Stimulated activated naive B cell treated with anti-CD40 and anti-IgM and Interleukin-4, amounts not matched to agents 10 μg/mL and 1 μg/mL and 100 μg/mL, for 72 hours (primary cell): ENCODE results near the gene NXPE3.
A peak's percentile ranks its signal among the peaks of the same experiment; 100 is the strongest.

ENCODE experiments used
- ATAC-seq, 2 donors: fragments of 150-1000 bp; cut with Tn5 transposase; replicated peaks; 2 replicates each; pipeline ENCODE4 v1.10.0; 2021; ENCODE audit warnings: moderate library complexity in 1 of 2
- DNase-seq: peaks from one replicate; pipeline ENCODE4 v3.0.0; 2021
- H3K27ac Mint-ChIP-seq: one replicate; pipeline ENCODE4 v1.8.0; 2022; ENCODE audit warnings: mild to moderate bottlenecking, mixed read lengths
- H3K27me3 Mint-ChIP-seq, 2 donors: one replicate each; pipeline ENCODE4 v1.8.0; 2022; ENCODE audit warnings: mixed read lengths in 2 of 2
- H3K36me3 Mint-ChIP-seq, 2 donors: one replicate each; pipeline ENCODE4 v1.8.0; 2022; ENCODE audit warnings: mixed read lengths in 2 of 2, mild to moderate bottlenecking in 1 of 2
- H3K4me1 Mint-ChIP-seq, 2 donors: one replicate each; pipeline ENCODE4 v1.8.0; 2022; ENCODE audit warnings: mixed read lengths in 2 of 2, mild to moderate bottlenecking in 1 of 2
- H3K4me3 Mint-ChIP-seq, 2 donors: one replicate each; pipeline ENCODE4 v1.8.0; 2022; ENCODE audit warnings: mild to moderate bottlenecking in 2 of 2, mixed read lengths in 2 of 2, moderate library complexity in 1 of 2
- H3K9me3 Mint-ChIP-seq, 2 donors: one replicate each; pipeline ENCODE4 v1.8.0; 2022; ENCODE audit warnings: mixed read lengths in 2 of 2, mild to moderate bottlenecking in 1 of 2

Gene NXPE3

DNA sequence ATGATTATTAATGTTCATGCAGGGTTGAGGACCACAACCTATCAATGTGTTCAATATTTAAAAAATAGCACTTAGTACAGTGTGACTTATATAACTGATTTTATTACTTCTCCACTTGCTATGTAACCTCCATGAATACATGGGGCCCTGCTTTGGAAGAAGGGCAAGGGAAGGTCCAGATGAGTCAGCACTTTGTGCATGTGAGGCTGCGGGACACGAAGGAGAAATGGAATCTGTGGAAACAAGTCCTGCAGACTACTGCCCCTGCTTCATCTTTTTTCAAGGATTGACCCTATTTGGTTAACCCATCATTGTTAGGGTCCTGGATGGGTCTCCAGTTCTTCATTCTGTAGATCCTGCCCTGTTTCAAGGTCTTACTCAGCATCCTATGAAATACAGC lies 1.6 kb downstream of the NXPE3 start:
- H3K9me3 Mint-ChIP-seq = no peaks in the 10 kb centered on the region
- peaks cover 17 to 24% of the 10 kb centered on the region in 2 donors for H3K4me1 Mint-ChIP-seq
- H3K36me3 Mint-ChIP-seq = peaks cover 20 to 21% of the 10 kb centered on the region in 2 donors
- H3K27ac Mint-ChIP-seq = no peak overlapping the region
- H3K4me3 Mint-ChIP-seq = no peak overlapping the region
- no peaks in the 10 kb centered on the region for H3K27me3 Mint-ChIP-seq
- DNase-seq = no peak
- ATAC-seq = no peak

DNA sequence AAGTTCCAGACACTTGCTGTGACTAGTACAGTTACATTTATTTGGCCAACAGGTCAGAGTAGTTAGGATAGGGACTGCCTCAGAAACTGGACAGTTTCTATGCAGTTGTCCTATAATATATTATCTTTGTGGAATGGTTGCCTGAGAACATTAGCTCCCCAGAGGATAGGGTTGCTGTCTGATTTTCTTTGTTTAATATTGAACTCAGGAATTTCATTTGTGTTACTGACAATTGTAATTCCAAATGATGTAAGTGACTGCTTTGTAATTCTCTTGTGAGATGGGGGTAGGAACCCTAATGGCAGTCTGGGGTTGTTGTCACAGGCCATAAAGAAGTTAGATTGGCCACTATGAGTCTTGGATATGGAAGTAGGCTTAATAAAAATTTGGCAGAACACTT lies 2.2 kb downstream of the NXPE3 start:
- no peak for ATAC-seq
- H3K27me3 Mint-ChIP-seq = no peaks in the 10 kb centered on the region
- H3K4me1 Mint-ChIP-seq = peaks cover 17 to 24% of the 10 kb centered on the region in 2 donors
- no peak for DNase-seq
- H3K27ac Mint-ChIP-seq = no peak overlapping the region
- no peak overlapping the region for H3K4me3 Mint-ChIP-seq
- no peaks in the 10 kb centered on the region for H3K9me3 Mint-ChIP-seq
- peaks cover 22 to 26% of the 10 kb centered on the region in 2 donors for H3K36me3 Mint-ChIP-seq

DNA sequence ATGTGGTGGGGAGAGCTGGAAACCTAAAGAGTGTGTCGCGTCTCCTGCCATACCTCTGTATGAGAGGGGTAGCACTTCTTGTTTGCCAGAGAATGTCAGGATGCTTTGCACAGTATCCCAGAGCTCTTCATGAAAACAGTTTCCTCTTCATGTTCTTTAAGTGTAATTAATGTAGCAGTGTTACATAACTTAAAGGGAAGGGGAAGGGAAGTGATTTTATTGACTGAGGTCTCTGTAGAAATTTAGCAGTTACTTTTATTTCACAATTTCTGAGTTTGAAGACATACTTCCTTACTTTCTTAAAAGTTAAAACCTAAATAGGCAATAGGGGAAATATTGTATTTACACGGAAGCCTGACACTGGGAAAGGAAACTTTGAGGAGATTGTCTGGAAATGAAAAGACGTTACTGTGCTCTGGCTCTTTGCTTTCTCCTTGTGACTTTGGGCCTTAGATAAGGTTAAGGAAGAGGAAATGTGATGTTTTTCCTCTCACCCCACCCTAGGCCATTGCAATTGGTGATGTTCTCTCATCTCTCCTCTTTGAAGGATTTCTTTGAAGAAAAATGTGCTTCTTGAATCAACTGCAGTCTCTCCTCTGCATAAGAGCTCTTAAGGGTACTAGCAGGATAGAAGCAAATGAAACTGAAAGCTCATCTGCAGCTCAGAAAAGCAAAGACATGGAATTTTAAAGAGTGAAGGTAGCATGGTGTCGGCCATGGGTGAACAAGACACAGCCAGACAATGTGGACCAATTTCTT lies 6.0 kb downstream of the NXPE3 start:
- Mint-ChIP-seq H3K4me1 (peaks cover 6 to 8% of the 10 kb centered on the region in 2 donors), H3K27ac (no peak overlapping the region), H3K27me3 (no peaks in the 10 kb centered on the region), H3K36me3 (peaks cover 42 to 63% of the 10 kb centered on the region in 2 donors), H3K9me3 (no peaks in the 10 kb centered on the region), H3K4me3 (no peak overlapping the region)
- ATAC-seq = no peak
- no peak for DNase-seq

DNA sequence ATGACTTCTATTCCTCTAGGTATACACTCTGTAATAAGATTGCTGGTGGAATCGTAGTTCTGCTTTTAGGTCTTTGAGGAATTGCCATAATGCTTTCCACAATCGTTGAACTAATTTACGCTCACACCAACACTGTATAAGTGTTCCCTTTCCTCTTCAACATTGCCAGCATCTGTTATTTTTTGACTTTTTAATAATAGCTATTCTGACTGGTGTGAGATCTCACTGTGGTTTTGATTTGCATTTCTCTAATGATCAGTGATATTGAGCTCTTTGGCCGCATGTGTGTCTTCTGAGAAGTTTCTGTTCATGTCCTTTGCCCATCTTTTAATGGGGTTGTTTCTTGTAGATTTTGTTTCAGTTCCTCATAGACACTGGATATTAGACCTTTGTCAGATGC lies 12.8 kb downstream of the NXPE3 start:
- DNase-seq = peak; percentile 21
- Mint-ChIP-seq H3K36me3 (peaks cover 58 to 83% of the 10 kb centered on the region in 2 donors), H3K9me3 (peaks cover 4% of the 10 kb centered on the region in 2 donors), H3K4me3 (peak overlapping the region; percentile 1 to 15), H3K27ac (peak overlapping the region; percentile 33), H3K27me3 (no peaks in the 10 kb centered on the region), H3K4me1 (peaks cover 25 to 45% of the 10 kb centered on the region in 2 donors)
- ATAC-seq = peak; percentile 95 to 98

DNA sequence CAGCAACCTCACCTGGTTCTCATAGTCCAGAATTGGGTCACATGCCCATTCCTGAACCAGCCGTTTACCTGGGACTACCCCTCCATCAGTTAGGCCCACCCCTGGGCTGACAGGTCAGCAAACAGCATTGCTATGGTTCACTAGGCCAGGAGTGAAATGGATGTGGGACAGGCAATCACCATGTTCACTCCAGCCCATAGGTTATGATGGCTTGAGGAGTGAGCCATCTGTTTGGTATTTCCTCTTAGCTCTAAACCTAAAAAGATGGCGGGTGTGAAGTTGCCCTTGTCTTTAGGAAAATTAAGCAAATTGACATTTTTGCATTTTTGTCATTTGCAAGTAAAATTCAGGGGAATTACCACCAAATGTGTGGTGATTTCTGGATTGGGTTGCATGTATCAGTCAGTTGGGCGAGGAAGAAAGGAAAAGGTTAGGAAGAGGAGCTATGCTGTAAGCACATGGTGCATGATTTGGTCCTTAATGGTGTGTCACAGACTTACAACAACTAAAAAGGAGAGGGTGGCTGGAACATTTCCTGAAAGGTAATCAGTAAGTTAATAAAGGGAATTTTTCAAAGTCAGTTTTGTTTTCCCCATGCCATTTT lies 17.2 kb downstream of the NXPE3 start:
- Mint-ChIP-seq H3K4me1 (peaks cover 22 to 50% of the 10 kb centered on the region in 2 donors), H3K36me3 (peaks cover 37 to 60% of the 10 kb centered on the region in 2 donors)
- no peak for ATAC-seq

DNA sequence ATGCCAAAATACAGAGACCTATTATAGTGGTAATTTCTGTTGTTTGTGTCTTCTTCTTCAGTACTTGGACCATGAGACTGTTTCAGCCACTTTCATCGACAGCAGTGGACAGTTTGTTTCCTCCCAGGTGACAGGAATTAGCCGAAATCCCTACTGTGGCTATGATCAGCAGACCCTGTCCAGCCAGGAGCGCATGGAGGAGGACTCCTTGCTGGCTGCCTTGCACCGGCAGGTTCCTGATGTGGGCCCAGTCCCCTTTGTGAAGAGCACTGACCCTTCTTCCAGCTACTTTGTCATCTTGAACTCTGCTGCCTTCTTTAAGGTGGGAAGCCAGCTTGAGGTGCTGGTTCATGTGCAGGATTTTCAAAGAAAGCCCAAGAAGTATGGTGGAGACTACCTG lies 22.2 kb downstream of the NXPE3 start:
- Mint-ChIP-seq H3K27me3 (no peaks in the 10 kb centered on the region), H3K27ac (no peak overlapping the region), H3K9me3 (no peaks in the 10 kb centered on the region), H3K4me1 (peaks cover 3 to 21% of the 10 kb centered on the region in 2 donors), H3K36me3 (peaks cover 14 to 29% of the 10 kb centered on the region in 2 donors), H3K4me3 (no peak overlapping the region)
- no peak for ATAC-seq
- no peak for DNase-seq

More for the DNA sequence above, 17.2 kb downstream of the NXPE3 start:
- no peak overlapping the region for H3K27ac Mint-ChIP-seq
- no peak for DNase-seq
- no peaks in the 10 kb centered on the region for H3K27me3 Mint-ChIP-seq
- no peak overlapping the region for H3K4me3 Mint-ChIP-seq
- H3K9me3 Mint-ChIP-seq = peaks cover 4% of the 10 kb centered on the region in 2 donors

DNA sequence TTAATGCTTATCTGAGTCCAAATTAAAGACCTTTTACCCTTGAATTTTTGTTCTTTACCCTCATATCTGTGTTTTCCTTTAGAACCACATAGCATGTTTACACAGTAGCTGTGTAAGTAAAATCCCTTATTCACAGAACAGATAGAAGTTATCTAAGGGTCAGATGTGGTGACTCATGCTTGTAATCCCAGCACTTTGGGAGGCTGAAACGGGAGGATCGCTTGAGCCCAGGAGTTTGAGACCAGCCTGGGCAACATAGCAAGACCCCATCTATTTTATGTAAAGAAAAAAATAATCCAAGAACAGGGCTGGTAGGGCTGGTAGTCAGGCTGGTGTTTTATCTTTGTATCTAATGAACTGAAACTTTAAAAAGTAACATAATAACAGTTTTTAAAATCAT lies 23.2 kb downstream of the NXPE3 start:
- Mint-ChIP-seq H3K4me1 (peaks cover 0 to 14% of the 10 kb centered on the region in 2 donors), H3K27me3 (no peaks in the 10 kb centered on the region), H3K9me3 (no peaks in the 10 kb centered on the region), H3K27ac (no peak overlapping the region), H3K36me3 (peaks cover 9 to 26% of the 10 kb centered on the region in 2 donors), H3K4me3 (no peak overlapping the region)
- ATAC-seq = no peak
- DNase-seq = no peak

DNA sequence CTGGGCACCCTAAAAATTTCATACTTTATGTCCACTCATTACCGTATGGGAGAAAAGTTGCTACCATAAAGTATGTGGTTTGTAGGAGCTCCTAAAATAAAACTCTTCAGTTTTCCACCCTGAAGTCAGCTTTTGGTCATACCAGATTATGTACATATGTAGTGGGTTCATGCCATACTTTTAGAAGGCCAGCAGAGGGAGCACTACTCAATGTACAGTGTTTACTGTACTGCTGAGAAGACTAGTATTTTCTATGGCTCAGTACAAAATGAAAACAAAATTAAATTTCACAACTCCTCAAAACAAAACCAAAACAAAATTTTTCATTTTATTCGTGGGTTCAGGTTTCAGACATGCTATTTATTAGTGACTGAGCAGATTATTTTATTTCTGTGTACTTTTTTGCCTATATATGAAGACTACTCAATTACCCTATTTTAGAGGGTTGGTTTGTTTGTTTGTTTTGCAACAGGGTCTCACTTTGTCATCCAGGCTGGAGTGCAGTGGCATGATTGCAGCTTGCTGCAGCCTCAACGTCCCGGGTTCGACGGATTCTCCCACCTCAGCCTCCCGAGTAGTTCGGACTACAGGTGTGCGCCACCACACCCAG lies 24.3 kb downstream of the NXPE3 start:
- ATAC-seq = peak; percentile 100
- no peak overlapping the region for H3K4me3 Mint-ChIP-seq
- no peaks in the 10 kb centered on the region for H3K9me3 Mint-ChIP-seq
- DNase-seq = peak; percentile 28
- peaks cover 9 to 23% of the 10 kb centered on the region in 2 donors for H3K36me3 Mint-ChIP-seq
- peaks cover 3 to 21% of the 10 kb centered on the region in 2 donors for H3K4me1 Mint-ChIP-seq
- no peak overlapping the region for H3K27ac Mint-ChIP-seq
- H3K27me3 Mint-ChIP-seq = no peaks in the 10 kb centered on the region

DNA sequence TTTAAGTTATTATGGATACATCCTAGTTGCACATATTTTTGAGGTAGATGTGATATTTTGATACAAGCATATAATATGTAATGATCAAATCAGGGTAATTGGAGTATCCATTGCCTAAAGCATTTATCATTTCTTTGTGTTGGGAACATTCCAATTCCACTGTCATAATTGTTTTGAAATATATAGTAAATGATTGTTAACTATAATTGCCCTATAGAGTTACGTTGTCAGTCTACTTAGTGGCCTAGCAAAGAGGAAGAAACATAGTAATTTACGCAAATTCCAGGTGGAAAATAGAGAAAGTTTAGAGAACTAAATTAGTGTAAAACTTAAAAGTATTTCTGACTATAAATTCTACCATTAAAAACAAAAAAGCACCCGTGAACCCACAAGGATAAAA lies 24.9 kb downstream of the NXPE3 start:
- H3K4me3 Mint-ChIP-seq = no peak overlapping the region
- no peak for DNase-seq
- no peaks in the 10 kb centered on the region for H3K9me3 Mint-ChIP-seq
- no peaks in the 10 kb centered on the region for H3K27me3 Mint-ChIP-seq
- H3K4me1 Mint-ChIP-seq = peaks cover 5 to 26% of the 10 kb centered on the region in 2 donors
- ATAC-seq = no peak
- H3K27ac Mint-ChIP-seq = no peak overlapping the region
- peaks cover 9 to 23% of the 10 kb centered on the region in 2 donors for H3K36me3 Mint-ChIP-seq

DNA sequence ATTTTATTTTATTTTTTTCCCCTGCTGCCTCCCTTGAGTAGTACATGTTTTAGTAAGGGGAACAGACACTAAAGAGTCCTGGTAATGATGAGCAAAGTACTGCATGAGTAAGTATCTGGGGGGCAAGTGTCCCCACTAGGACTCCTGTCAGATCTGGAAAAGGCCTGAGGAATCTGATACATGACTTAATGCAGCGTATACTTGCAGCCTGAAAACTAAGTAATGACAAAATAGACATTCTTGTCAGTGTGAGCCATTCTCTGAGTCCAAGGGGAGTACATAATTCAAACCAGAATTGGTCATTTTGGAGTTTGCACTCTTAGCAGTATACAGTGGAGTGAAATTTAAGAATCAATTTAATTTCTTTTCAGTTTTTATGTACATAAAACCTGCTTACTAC lies 27.5 kb downstream of the NXPE3 start:
- no peak for ATAC-seq
- no peak overlapping the region for H3K27ac Mint-ChIP-seq
- H3K4me1 Mint-ChIP-seq = peaks cover 15 to 35% of the 10 kb centered on the region in 2 donors
- H3K36me3 Mint-ChIP-seq = peaks cover 9 to 13% of the 10 kb centered on the region in 2 donors
- no peaks in the 10 kb centered on the region for H3K9me3 Mint-ChIP-seq
- no peaks in the 10 kb centered on the region for H3K27me3 Mint-ChIP-seq
- H3K4me3 Mint-ChIP-seq = no peak overlapping the region
- no peak for DNase-seq

DNA sequence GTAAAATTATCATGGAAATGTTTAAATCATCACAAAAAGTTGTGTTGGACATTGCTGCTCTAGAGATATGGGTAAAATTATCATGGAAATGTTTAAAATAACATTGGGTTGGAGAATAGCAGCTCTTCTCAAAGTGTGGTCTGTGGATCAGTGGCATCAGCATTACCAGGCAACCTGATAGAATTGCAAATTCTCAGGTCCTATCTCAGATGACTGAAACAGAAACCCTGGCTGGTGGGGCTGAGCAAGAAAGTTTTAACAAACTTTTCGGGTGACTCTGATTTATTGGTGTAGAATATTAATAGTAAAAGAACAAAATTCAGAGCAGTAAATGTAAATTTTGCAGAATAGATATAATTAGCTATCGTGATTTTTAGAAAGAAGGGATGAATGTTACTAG lies 28.9 kb downstream of the NXPE3 start:
- Mint-ChIP-seq H3K9me3 (no peaks in the 10 kb centered on the region), H3K4me3 (no peak overlapping the region), H3K4me1 (peaks cover 17 to 35% of the 10 kb centered on the region in 2 donors), H3K27ac (no peak overlapping the region), H3K36me3 (peaks cover 7 to 13% of the 10 kb centered on the region in 2 donors), H3K27me3 (no peaks in the 10 kb centered on the region)
- DNase-seq (no peak), ATAC-seq (peak in 1 of 2 donors; percentile 38)

DNA sequence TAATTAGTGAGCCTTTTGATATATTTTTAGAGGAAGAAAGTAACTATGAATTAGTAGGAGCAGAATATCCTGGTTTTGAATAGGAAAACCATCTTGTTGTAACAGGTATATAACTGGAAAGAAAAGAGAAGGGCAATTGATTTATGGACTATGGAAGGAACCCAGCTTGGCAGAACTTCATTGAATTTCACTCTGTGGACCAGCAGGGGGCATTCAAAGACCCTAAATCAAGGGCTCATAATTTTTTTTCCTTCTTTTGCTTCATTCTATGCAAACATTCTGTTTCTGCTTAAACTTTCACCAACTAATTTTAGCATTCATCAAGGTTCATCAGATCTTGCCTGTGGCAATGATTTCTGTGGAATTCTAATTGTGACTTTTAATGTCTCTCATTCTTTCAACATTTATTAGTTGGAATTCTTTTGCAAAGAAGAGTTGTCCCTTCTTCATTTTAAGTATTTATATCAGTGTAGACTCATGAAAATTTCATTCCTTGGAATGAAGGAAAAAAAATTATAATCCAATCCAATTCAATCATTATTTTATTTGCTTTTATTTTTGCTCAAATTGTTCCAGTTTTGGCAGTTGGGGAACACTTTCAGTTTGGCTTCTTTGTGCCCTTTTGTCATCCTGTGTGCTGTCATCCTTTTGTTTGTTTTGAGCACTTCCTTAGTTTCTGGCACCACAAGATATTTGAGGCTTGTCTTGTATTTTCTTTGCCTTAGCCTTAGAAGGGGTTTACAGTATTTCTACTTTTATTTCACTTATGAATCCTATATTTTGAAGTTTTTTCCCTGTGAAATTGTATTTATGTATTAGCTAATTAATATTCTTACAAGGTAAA lies 30.4 kb downstream of the NXPE3 start:
- peak; percentile 17 for DNase-seq
- peak; percentile 67 to 70 for ATAC-seq
- Mint-ChIP-seq H3K4me3 (peak overlapping the region; percentile 26 to 48), H3K9me3 (no peaks in the 10 kb centered on the region), H3K36me3 (peaks cover 3 to 7% of the 10 kb centered on the region in 2 donors), H3K4me1 (peaks cover 19 to 35% of the 10 kb centered on the region in 2 donors), H3K27ac (peak overlapping the region; percentile 31), H3K27me3 (no peaks in the 10 kb centered on the region)

DNA sequence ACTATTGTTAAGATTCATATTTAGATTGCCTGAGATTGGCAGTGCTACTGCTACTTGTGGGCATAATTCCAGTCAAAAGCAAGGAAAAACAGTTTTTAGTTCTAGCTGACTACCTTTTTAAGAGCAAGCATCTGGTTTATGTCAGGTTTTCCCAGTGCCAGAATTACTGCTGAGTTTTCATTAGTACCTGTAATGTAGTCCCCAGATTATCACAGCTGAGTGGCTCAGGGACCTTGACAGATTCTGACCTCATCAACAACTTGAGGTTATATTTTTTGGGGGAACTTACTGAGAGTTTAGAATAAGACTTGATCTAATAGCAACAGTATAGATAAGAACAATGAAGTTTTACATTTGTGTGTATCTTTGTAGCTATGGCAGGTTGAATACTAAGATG lies 31.0 kb downstream of the NXPE3 start:
- Mint-ChIP-seq H3K27me3 (no peaks in the 10 kb centered on the region), H3K36me3 (peaks cover 2 to 7% of the 10 kb centered on the region in 2 donors), H3K9me3 (no peaks in the 10 kb centered on the region), H3K27ac (no peak overlapping the region), H3K4me3 (no peak overlapping the region), H3K4me1 (peaks cover 22 to 41% of the 10 kb centered on the region in 2 donors)
- DNase-seq (no peak), ATAC-seq (no peak)

DNA sequence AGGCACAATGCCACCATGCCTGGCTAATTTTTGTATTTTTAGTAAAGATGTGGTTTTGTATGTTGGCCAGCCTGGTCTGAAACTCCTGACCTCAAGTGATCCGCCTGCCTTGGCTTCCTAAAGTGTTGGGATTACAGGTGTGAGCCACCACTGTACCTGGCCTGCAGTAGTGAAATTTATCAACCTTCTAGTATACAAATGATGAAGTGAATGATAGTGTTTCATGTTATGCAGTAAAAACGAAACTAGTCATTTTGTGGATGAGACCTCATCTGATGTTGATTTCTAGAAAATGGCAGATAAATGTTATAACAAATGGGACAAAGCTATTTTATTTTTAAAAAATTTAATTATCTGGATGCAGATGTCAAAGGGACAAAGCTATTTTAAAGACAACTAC lies 32.9 kb downstream of the NXPE3 start:
- Mint-ChIP-seq H3K36me3 (peaks cover 0 to 8% of the 10 kb centered on the region in 2 donors), H3K9me3 (no peaks in the 10 kb centered on the region), H3K4me3 (no peak overlapping the region), H3K27ac (no peak overlapping the region), H3K4me1 (peaks cover 30 to 56% of the 10 kb centered on the region in 2 donors), H3K27me3 (no peaks in the 10 kb centered on the region)
- DNase-seq (no peak), ATAC-seq (no peak)
